ENCODE data around the gene ATXN1. TPM values are rescaled to one million over a fixed set of nuclear protein-coding genes. Genes with fewer than 3 reads are reported as not detected.

ATXN1 gene
- total RNA-seq, 1 experiment from 2014 or later: 5.6 TPM

GRCh38 chr6:16683641-16684194 is 77.5 kb downstream of the ATXN1 start:
- Mint-ChIP-seq H3K4me1 (peaks cover 2% of the 10 kb centered on the region in 2 experiments; a peak in 2 of 4 replicates), H3K4me3 (no peak overlapping the region), H3K36me3 (ENCODE audit: insufficient read depth in 1 of 3, low read depth in 3 of 3) (no peaks in the 10 kb centered on the region), H3K27me3 (ENCODE audit: low read depth) (peaks cover 2% of the 10 kb centered on the region; the same call in 1 of the 2 replicates), H3K27ac (peak overlapping the region in 1 of 3 experiments; percentile 72; a peak in 1 of 7 replicates), H3K9me3 (no peaks in the 10 kb centered on the region)
- H2AK5ac ChIP-seq (ENCODE audit: insufficient read length, low read length): no peak overlapping the region
- H3T11ph ChIP-seq (ENCODE audit: low read length): no peak overlapping the region
- no peak overlapping the region for H3K14ac ChIP-seq (ENCODE audit: insufficient read depth, low read length)
- H4K20me1 ChIP-seq (ENCODE audit: control insufficient read depth, insufficient read depth, insufficient read length): no peaks in the 10 kb centered on the region
- H3K23me2 ChIP-seq (ENCODE audit: insufficient read length, low read depth, low read length, poor library complexity, severe bottlenecking): no peaks in the 10 kb centered on the region
- DNase-seq: no peak
- H2AFZ ChIP-seq (ENCODE audit: low read length): no peak overlapping the region
- no peak overlapping the region for H3K27ac ChIP-seq (ENCODE audit: insufficient read length, low read depth, low read length)
- H2BK5ac ChIP-seq (ENCODE audit: insufficient read length, low read length): no peak overlapping the region
- H3K27me3 ChIP-seq (ENCODE audit: insufficient read depth, low read length): no peaks in the 10 kb centered on the region
- no peak overlapping the region for H3K23ac ChIP-seq (ENCODE audit: insufficient read length, low read depth, low read length)
- H3K4ac ChIP-seq (ENCODE audit: low read depth, low read length): no peak overlapping the region
- no peak overlapping the region for H2BK15ac ChIP-seq (ENCODE audit: low read depth, low read length)
- no peak overlapping the region for H3K56ac ChIP-seq (ENCODE audit: insufficient read length, low read depth, low read length)
- no peaks in the 10 kb centered on the region for H3K4me1 ChIP-seq (ENCODE audit: insufficient read depth, low read length)
- H3K79me1 ChIP-seq (ENCODE audit: insufficient read depth, low read depth, low read length, poor library complexity, severe bottlenecking): no peaks in the 10 kb centered on the region
- H2BK120ac ChIP-seq (ENCODE audit: low read depth, low read length, poor library complexity, severe bottlenecking): no peak overlapping the region
- WGBS (ENCODE audit: extremely low coverage, insufficient read length, low lambda C conversion rate): no CpG with 5 or more reads among the region's 4 CpGs
- H3K9ac ChIP-seq (ENCODE audit: extremely low read depth, insufficient read length, low read length): no peak overlapping the region
- no peak overlapping the region for H2BK20ac ChIP-seq (ENCODE audit: low read depth, low read length, poor library complexity, severe bottlenecking)
- H4K8ac ChIP-seq (replicated peaks; ENCODE audit: insufficient read length, low read depth, low read length): no peak overlapping the region
- no peak for TF ChIP-seq CTCF (conservative IDR thresholded peaks at IDR 0.05)
- no peak overlapping the region for H2BK12ac ChIP-seq (ENCODE audit: insufficient read length, low read depth, low read length)
- H3K79me2 ChIP-seq (ENCODE audit: insufficient read depth, low read length): no peaks in the 10 kb centered on the region
- H4K5ac ChIP-seq (ENCODE audit: insufficient read length, low read depth, low read length): no peak overlapping the region
- H3K18ac ChIP-seq (ENCODE audit: insufficient read length, low read depth, low read length): no peak overlapping the region
- H3K9me3 ChIP-seq (ENCODE audit: control insufficient read depth, low read depth, low read length): no peaks in the 10 kb centered on the region
- H3K4me2 ChIP-seq (ENCODE audit: insufficient read depth, insufficient read length, low read length): no peak overlapping the region
- H4K91ac ChIP-seq (ENCODE audit: insufficient read length, low read depth, low read length): no peak overlapping the region
